Natural killer cell (primary cell): ENCODE results near the gene SCGB2A2. TPM values are rescaled to one million over a fixed set of nuclear protein-coding genes. Genes with fewer than 3 reads are reported as not detected.

Experiments used
- ATAC-seq, 3 donors: fragments of 150-1000 bp in 2 of 3; fragments of 200-7000 bp in 1 of 3; cut with Tn5 transposase; 1 replicate in 1 of 3; 2 replicates in 2 of 3; pipeline ENCODE4 v1.10.0; 2021; ENCODE audit warnings: mild to moderate bottlenecking in 2 of 3, moderate library complexity in 2 of 3
- DNase-seq, 2 donors: peaks; one replicate each; pipeline versions ENCODE4 v3.0.0 to v3.0.0-alpha.2; 2013 to 2021; ENCODE audit warnings: mixed read lengths in 1 of 2
- H3K27ac ChIP-seq: one replicate; pipeline ENCODE4 v1.5.1; 2013; ENCODE audit warnings: mild to moderate bottlenecking, low read length
- H3K27me3 ChIP-seq: one replicate; pipeline ENCODE4 v1.6.1; 2013; ENCODE audit warnings: low read length; ENCODE audit not compliant: control insufficient read depth, insufficient read depth
- H3K36me3 ChIP-seq: one replicate; pipeline ENCODE4 v1.6.1; 2013; ENCODE audit warnings: low read length; ENCODE audit not compliant: control insufficient read depth, insufficient read depth
- H3K4me1 ChIP-seq: one replicate; pipeline ENCODE4 v1.6.1; 2013; ENCODE audit warnings: low read length; ENCODE audit not compliant: control insufficient read depth, insufficient read depth
- H3K4me3 ChIP-seq: one replicate; pipeline ENCODE4 v1.5.1; 2013; ENCODE audit warnings: low read length
- H3K9me3 ChIP-seq: one replicate; pipeline ENCODE4 v1.6.1; 2013; ENCODE audit warnings: low read length; ENCODE audit not compliant: control insufficient read depth, insufficient read depth
- H3K27ac Mint-ChIP-seq, 2 donors: one replicate each; pipeline ENCODE4 v1.8.0; 2022; ENCODE audit warnings: mild to moderate bottlenecking in 2 of 2, mixed read lengths in 2 of 2, moderate library complexity in 1 of 2
- H3K27me3 Mint-ChIP-seq, 2 donors: one replicate each; pipeline ENCODE4 v1.8.0; 2022; ENCODE audit warnings: low read depth in 2 of 2, mixed read lengths in 2 of 2
- H3K36me3 Mint-ChIP-seq: one replicate; pipeline ENCODE4 v1.8.0; 2022; ENCODE audit warnings: mixed read lengths
- H3K4me1 Mint-ChIP-seq, 2 donors: one replicate each; pipeline ENCODE4 v1.8.0; 2022; ENCODE audit warnings: mixed read lengths in 2 of 2
- H3K4me3 Mint-ChIP-seq: one replicate; pipeline ENCODE4 v1.8.0; 2022; ENCODE audit warnings: mild to moderate bottlenecking, moderate library complexity, mixed read lengths
- H3K9me3 Mint-ChIP-seq, 2 donors: one replicate each; pipeline ENCODE4 v1.8.0; 2022; ENCODE audit warnings: mixed read lengths in 2 of 2
- WGBS: methylation state at CpG from one replicate; pipeline ENCODE4 v1.1.7; 2013; ENCODE audit warnings: missing lambda C conversion rate; ENCODE audit not compliant: insufficient coverage; 5-methylcytosine and 5-hydroxymethylcytosine counted together
- intact Hi-C: fragments of 100-400 bp; cut with micrococcal nuclease; formaldehyde crosslinking; loops from one replicate; pipeline ENCODE4 v1.14.2; 2022
- total RNA-seq, 4 donors: library from RNA; stranded (reverse); fragments of 120-200 nt in 1 of 4; gene quantifications; one replicate each; pipeline versions ENCODE4 v1.2.3 to v1.2.4, GENCODE V29; 2013 to 2022
- TF ChIP-seq, protein P1 (sequence below): fragments of 200-600 bp; IDR thresholded peaks from one replicate; pipeline ENCODE4 v1.8.0; 2022; ENCODE audit warnings: antibody characterized with exemption

SCGB2A2 gene
- total RNA-seq, 3 donors from 2014 or later (not counting 1 experiment from before 2014, with no cell fraction given): not detected

DNA sequence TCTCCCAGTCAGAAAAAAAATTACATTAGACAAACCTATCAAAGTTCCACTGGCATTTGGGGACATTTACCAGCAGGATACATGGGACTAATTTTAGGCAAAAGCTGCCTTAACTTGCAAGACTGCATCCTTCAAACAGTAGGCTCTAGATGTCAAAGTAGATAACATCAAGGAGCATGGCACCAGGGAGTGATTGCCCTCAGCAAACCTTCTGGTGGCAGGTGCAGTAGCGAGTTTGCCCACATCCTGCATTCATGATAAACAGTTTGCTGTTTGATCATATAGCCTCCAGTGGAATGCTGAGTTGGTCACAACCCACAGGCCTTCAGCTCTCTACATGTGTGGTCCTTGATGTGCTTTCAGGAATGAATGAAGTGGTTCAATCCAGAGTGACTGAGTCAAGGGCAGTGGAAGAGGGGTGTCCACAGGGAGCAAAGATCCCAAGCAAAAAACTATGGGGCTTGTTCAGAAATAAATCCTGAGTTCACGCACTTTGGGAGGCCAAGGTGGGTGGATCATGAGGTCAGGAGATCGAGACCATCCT is 15.9 kb upstream of the SCGB2A2 start:
- ATAC-seq: no peak
- WGBS: 60% methylated on average over 1 of the region's 3 CpGs
- H3K27me3 ChIP-seq: peaks cover 3% of the 10 kb centered on the region
- TF ChIP-seq, protein P1, sequence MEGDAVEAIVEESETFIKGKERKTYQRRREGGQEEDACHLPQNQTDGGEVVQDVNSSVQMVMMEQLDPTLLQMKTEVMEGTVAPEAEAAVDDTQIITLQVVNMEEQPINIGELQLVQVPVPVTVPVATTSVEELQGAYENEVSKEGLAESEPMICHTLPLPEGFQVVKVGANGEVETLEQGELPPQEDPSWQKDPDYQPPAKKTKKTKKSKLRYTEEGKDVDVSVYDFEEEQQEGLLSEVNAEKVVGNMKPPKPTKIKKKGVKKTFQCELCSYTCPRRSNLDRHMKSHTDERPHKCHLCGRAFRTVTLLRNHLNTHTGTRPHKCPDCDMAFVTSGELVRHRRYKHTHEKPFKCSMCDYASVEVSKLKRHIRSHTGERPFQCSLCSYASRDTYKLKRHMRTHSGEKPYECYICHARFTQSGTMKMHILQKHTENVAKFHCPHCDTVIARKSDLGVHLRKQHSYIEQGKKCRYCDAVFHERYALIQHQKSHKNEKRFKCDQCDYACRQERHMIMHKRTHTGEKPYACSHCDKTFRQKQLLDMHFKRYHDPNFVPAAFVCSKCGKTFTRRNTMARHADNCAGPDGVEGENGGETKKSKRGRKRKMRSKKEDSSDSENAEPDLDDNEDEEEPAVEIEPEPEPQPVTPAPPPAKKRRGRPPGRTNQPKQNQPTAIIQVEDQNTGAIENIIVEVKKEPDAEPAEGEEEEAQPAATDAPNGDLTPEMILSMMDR: no peak
- Mint-ChIP-seq H3K9me3 (peaks cover 15 to 20% of the 10 kb centered on the region in 2 donors), H3K36me3 (peaks cover 40% of the 10 kb centered on the region), H3K27me3 (peaks cover 17 to 44% of the 10 kb centered on the region in 2 donors), H3K27ac (no peak overlapping the region), H3K4me3 (no peak overlapping the region), H3K4me1 (no peaks in the 10 kb centered on the region)
- peaks cover 28% of the 10 kb centered on the region for H3K9me3 ChIP-seq
- H3K36me3 ChIP-seq: no peaks in the 10 kb centered on the region
- no peak for DNase-seq
- no peak overlapping the region for H3K27ac ChIP-seq
- intact Hi-C loops: no loop called here
- no peaks in the 10 kb centered on the region for H3K4me1 ChIP-seq
- H3K4me3 ChIP-seq: no peak overlapping the region

DNA sequence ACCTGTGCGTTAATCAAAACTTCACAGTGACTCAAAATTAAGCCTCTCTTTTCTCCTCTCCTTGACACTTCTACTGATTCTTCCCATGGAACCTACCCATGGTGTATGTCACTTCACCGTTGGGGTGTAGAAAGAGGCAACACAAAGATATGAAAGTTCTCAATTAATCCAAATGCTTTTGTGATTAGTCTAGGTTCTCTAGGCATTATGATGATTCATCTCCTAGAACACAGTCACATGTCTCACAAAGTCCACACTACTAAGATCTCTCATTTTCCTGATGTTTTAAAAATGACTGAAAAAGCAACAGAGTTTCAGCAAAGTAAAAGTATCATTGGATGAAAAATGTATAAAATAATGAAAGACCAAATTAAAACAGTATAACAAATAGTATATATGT is 13.7 kb upstream of the SCGB2A2 start:
- Histone ChIP-seq H3K4me1 (no peaks in the 10 kb centered on the region), H3K36me3 (no peaks in the 10 kb centered on the region), H3K4me3 (no peak overlapping the region), H3K9me3 (peaks cover 17% of the 10 kb centered on the region), H3K27ac (no peak overlapping the region), H3K27me3 (peaks cover 3% of the 10 kb centered on the region)
- H3K9me3 Mint-ChIP-seq: peaks cover 5 to 11% of the 10 kb centered on the region in 2 donors
- no peaks in the 10 kb centered on the region for H3K4me1 Mint-ChIP-seq
- TF ChIP-seq, protein P1: no peak
- peaks cover 11 to 32% of the 10 kb centered on the region in 2 donors for H3K27me3 Mint-ChIP-seq
- no peak overlapping the region for H3K27ac Mint-ChIP-seq
- H3K36me3 Mint-ChIP-seq: peaks cover 19% of the 10 kb centered on the region
- H3K4me3 Mint-ChIP-seq: no peak overlapping the region
- ATAC-seq (no peak), DNase-seq (no peak)
- intact Hi-C loops: no loop called here
- WGBS: 83% methylated on average over 1 of the region's 2 CpGs

DNA sequence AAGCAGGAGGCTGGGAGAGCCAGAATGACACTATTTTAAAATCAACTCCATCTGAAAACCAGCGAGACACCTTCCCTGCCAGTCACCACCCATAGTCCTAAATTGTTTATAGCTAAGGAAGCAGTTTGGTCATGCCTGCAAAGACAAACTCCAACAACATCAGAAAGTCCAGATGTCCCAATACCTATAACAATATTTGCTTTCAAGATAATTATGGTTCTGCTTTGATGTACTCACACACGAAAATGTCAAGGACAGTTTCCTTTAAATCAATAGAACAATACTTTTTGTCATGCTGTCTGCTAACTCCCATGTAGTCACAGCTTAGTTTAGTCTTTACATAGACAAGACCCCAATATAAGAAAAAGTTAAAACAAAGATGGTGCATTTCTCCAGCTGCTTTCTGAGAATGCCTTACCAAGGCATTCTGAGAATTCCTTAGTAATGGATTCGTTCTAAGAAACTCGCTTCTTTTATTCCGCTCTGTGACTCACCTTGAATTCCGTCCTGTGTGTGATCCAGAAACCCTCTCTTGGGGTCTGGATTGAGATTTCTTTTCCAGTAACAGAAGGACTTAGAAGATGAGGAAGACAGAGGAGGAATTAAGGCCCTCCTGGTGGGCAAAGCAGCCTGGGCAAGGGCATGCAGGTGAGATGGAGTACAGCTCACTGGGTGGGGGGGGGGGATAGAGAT is 9.6 kb upstream of the SCGB2A2 start:
- Mint-ChIP-seq H3K27ac (no peak overlapping the region), H3K4me3 (no peak overlapping the region), H3K27me3 (peaks cover 11 to 50% of the 10 kb centered on the region in 2 donors), H3K9me3 (no peaks in the 10 kb centered on the region), H3K36me3 (no peaks in the 10 kb centered on the region), H3K4me1 (peaks cover 6 to 7% of the 10 kb centered on the region in 2 donors)
- DNase-seq (no peak), ATAC-seq (no peak)
- no peak overlapping the region for H3K27ac ChIP-seq
- WGBS: 75% methylated on average over 6 of the region's 6 CpGs
- no peaks in the 10 kb centered on the region for H3K4me1 ChIP-seq
- no peaks in the 10 kb centered on the region for H3K9me3 ChIP-seq
- TF ChIP-seq, protein P1: no peak
- intact Hi-C loops: no loop called here
- H3K27me3 ChIP-seq: peaks cover 3% of the 10 kb centered on the region
- H3K4me3 ChIP-seq: no peak overlapping the region
- no peaks in the 10 kb centered on the region for H3K36me3 ChIP-seq
